K562 (cell line): ENCODE measurements around the gene PGGHG. TPM values are rescaled to one million over a fixed set of nuclear protein-coding genes. Genes with fewer than 3 reads are reported as not detected.

Experiments used
- ATAC-seq: fragments of 200-7000 bp; cut with Tn5 transposase; 3 replicates; pipeline ENCODE4 v1.9.1; 2020; ENCODE audit warnings: moderate library complexity
- BruUV-seq: library from RNA; stranded (reverse); fragments of 400-500 nt; replicated peaks from 2 replicates; lab custom pipeline; 2021; lab: Mats Ljungman, UMichigan
- CTCF ChIA-PET: fragments of 300-600 bp; formaldehyde crosslinking; extraction: SDS; loops from one replicate; lab custom pipeline; 2021; ENCODE audit warnings: low intra/inter-chr PET ratio; lab: Yijun Ruan, JAX
- POLR2A ChIA-PET: fragments of 300-600, 350-650 bp; sonication (Branson Sonifier 250); formaldehyde crosslinking; extraction: SDS; loops from one replicate; lab custom pipeline; 2021; ENCODE audit warnings: antibody characterized with exemption, inconsistent platforms; lab: Yijun Ruan, JAX
- DNase-seq, 4 experiments: peaks; one replicate each; pipeline versions ENCODE4 v3.0.0 to v3.0.0-alpha.2; 2011 to 2018; ENCODE audit warnings: low spot score in 3 of 4, mixed read lengths in 3 of 4; ENCODE audit errors: extremely low read depth in 1 of 4
- FAIRE-seq: peaks from 2 replicates; lab custom pipeline; 2011; peaks lifted over from hg19 to GRCh38; lab: Jason Lieb, UNC
- H2AFZ ChIP-seq: 2 replicates; pipeline ENCODE4 v1.6.0; 2011; ENCODE audit warnings: low read depth, low read length, control low read depth, inconsistent platforms
- H3K27ac ChIP-seq: fragments of 200-600 bp; 3 replicates; pipeline ENCODE4 v1.8.0; 2011; ENCODE audit warnings: low read depth, mild to moderate bottlenecking, control low read depth, inconsistent platforms, low read length, moderate library complexity, mixed read lengths; ENCODE audit errors: extremely low read depth
- H3K27me3 ChIP-seq, 2 experiments: fragments of 300-600 bp in 1 of 2; 2 replicates in 1 of 2; 3 replicates in 1 of 2; pipeline versions ENCODE4 v1.6.0 to v1.8.0; 2011; ENCODE audit warnings: inconsistent platforms in 2 of 2, low read length in 2 of 2, mild to moderate bottlenecking in 1 of 2, mixed read lengths in 1 of 2, moderate library complexity in 1 of 2; ENCODE audit not compliant: control insufficient read depth in 2 of 2, insufficient read depth in 2 of 2
- H3K36me3 ChIP-seq: fragments of 300-600 bp; 3 replicates; pipeline ENCODE4 v1.8.0; 2011; ENCODE audit warnings: mild to moderate bottlenecking, low read length, inconsistent platforms; ENCODE audit not compliant: control insufficient read depth, insufficient read depth
- H3K4me1 ChIP-seq, 2 experiments: fragments of 200-600 bp in 1 of 2; replicated peaks in 1 of 2; 2 replicates in 1 of 2; 3 replicates in 1 of 2; pipeline versions ENCODE4 v1.5.1 to v1.8.0; 2011; ENCODE audit warnings: inconsistent platforms in 2 of 2, low read length in 2 of 2, mild to moderate bottlenecking in 1 of 2, mixed read lengths in 1 of 2, moderate library complexity in 1 of 2; ENCODE audit not compliant: control insufficient read depth in 2 of 2, insufficient read depth in 2 of 2
- H3K4me2 ChIP-seq: 2 replicates; pipeline ENCODE4 v1.6.1; 2011; ENCODE audit warnings: low read length, control low read depth, inconsistent platforms, mixed read lengths; ENCODE audit not compliant: insufficient read depth
- H3K4me3 ChIP-seq: fragments of 200-600 bp; sonication (generic), shearing (Covaris generic); 2 replicates; pipeline ENCODE4 v1.5.1; 2016; ENCODE audit warnings: control low read depth, inconsistent platforms
- H3K79me2 ChIP-seq: fragments of 200-600 bp; 3 replicates; pipeline ENCODE4 v1.8.0; 2011; ENCODE audit warnings: low read length, inconsistent platforms; ENCODE audit not compliant: control insufficient read depth, insufficient read depth
- H3K9ac ChIP-seq, 2 experiments: 2 replicates each; pipeline versions ENCODE4 v1.6.0 to v1.6.1; 2011; ENCODE audit warnings: low read depth in 2 of 2, low read length in 2 of 2, control low read depth in 1 of 2, inconsistent platforms in 1 of 2, mild to moderate bottlenecking in 1 of 2, mixed read lengths in 1 of 2; ENCODE audit not compliant: insufficient read depth in 1 of 2
- H3K9me1 ChIP-seq: one replicate; pipeline ENCODE4 v1.6.0; 2011; ENCODE audit warnings: inconsistent platforms, mild to moderate bottlenecking, low read length, moderate library complexity; ENCODE audit not compliant: control insufficient read depth, insufficient read depth
- H3K9me3 ChIP-seq: replicated peaks from 2 replicates; pipeline ENCODE4 v1.5.1; 2011; ENCODE audit warnings: low read depth, low read length, inconsistent platforms; ENCODE audit not compliant: control insufficient read depth, insufficient read depth
- H4K20me1 ChIP-seq: replicated peaks from 2 replicates; pipeline ENCODE4 v1.6.1; 2011; ENCODE audit warnings: low read length, inconsistent platforms, mixed read lengths; ENCODE audit not compliant: control insufficient read depth, insufficient read depth
- ARID3A ChIP-seq: IDR thresholded peaks from 2 replicates; pipeline ENCODE4 v1.6.1; 2012; ENCODE audit warnings: low read depth, low read length, improper control_type of control experiment, borderline replicate concordance
- CEBPZ ChIP-seq: fragments of 150-350 bp; IDR thresholded peaks from 2 replicates; pipeline ENCODE4 v1.6.1; 2014; ENCODE audit warnings: low read depth, mild to moderate bottlenecking, low read length, borderline replicate concordance
- CHD2 ChIP-seq: IDR thresholded peaks from 2 replicates; pipeline ENCODE4 v1.6.1; 2011; ENCODE audit warnings: low read depth, low read length
- CTBP1 ChIP-seq: fragments of 450-650 bp; IDR thresholded peaks from 2 replicates; pipeline ENCODE4 v1.6.1; 2016; ENCODE audit warnings: borderline replicate concordance
- DPF2 ChIP-seq: fragments of 450-650 bp; IDR thresholded peaks from 2 replicates; pipeline ENCODE4 v1.6.1; 2016
- ETS2 ChIP-seq: IDR thresholded peaks from 2 replicates; pipeline ENCODE4 v1.6.1; 2016; ENCODE audit warnings: borderline replicate concordance, missing genetic modification characterization, mild to moderate bottlenecking, moderate library complexity, missing compliant biosample characterization; ENCODE audit not compliant: poor library complexity, severe bottlenecking
- FOSL1 ChIP-seq: fragments of 200-800 bp; sonication (Bioruptor generic); conservative IDR thresholded peaks from 2 replicates; pipeline ENCODE4 v1.6.1; 2016; ENCODE audit warnings: missing genetic modification characterization, missing compliant biosample characterization
- FOXA1 ChIP-seq: fragments of 450-650 bp; IDR thresholded peaks from 2 replicates; pipeline ENCODE4 v1.6.1; 2016; ENCODE audit warnings: mild to moderate bottlenecking, borderline replicate concordance
- HDAC8 ChIP-seq: fragments of 450-650 bp; IDR thresholded peaks from 2 replicates; pipeline ENCODE4 v1.6.1; 2016; ENCODE audit warnings: mild to moderate bottlenecking, missing genetic modification characterization, moderate library complexity, missing compliant biosample characterization
- HIVEP1 ChIP-seq: fragments of 250-450 bp; sonication (Bioruptor Pico); IDR thresholded peaks from 2 replicates; pipeline ENCODE4 v1.4.0; 2020; ENCODE audit warnings: mild to moderate bottlenecking
- HMG20A ChIP-seq: fragments of 450-650 bp; formaldehyde crosslinking; conservative IDR thresholded peaks from 2 replicates; pipeline ENCODE4 v1.4.0; 2020; ENCODE audit warnings: mild to moderate bottlenecking, mixed read lengths
- JUN ChIP-seq, 2 experiments: sonication (generic) in 1 of 2; formaldehyde crosslinking in 1 of 2; IDR thresholded peaks; 2 replicates each; pipeline versions ENCODE4 v1.6.1 to v1.8.0; 2012 to 2022; ENCODE audit warnings: borderline replicate concordance in 2 of 2, mild to moderate bottlenecking in 2 of 2, improper control_type of control experiment in 1 of 2, low read depth in 1 of 2, low read length in 1 of 2, missing genetic modification reagents in 1 of 2
- LARP7 ChIP-seq: fragments of 450-650 bp; IDR thresholded peaks from 2 replicates; pipeline ENCODE4 v1.6.1; 2016
- TRIM25 ChIP-seq: fragments of 450-650 bp; IDR thresholded peaks from 2 replicates; pipeline ENCODE4 v1.7.0; 2016; ENCODE audit warnings: borderline replicate concordance
- WGBS: fragments of 100-300 bp; shearing (Covaris generic); methylation state at CpG from one replicate; pipeline ENCODE4 v1.1.6; 2016; ENCODE audit warnings: low coverage, mixed read lengths; ENCODE audit not compliant: insufficient coverage; ENCODE audit errors: missing lambda C conversion rate; 5-methylcytosine and 5-hydroxymethylcytosine counted together
- in situ Hi-C: fragments of 300-500 bp; cut with MboI; formaldehyde crosslinking; loops from 4 replicates; pipeline ENCODE4 v1.15.0; 2018; ENCODE audit warnings: inconsistent platforms, mixed read lengths
- intact Hi-C: fragments of 100-400 bp; cut with micrococcal nuclease; formaldehyde crosslinking; loops from 2 replicates; pipeline ENCODE4 v1.14.2; 2022
- polyA plus RNA-seq, 8 experiments: library from polyadenylated mRNA; depleted of rRNA in 4 of 8; stranded (reverse) in 5 of 8; unstranded in 3 of 8; fragments of >200 nt; fragmentation: Nextera tagmentation in 2 of 8; fragmentation: Illumina TruSeq in 1 of 8; extraction: Ambion mirVana in 2 of 8; extraction: Trizol in 1 of 8; gene quantifications; 2 replicates each; pipeline versions ENCODE4 v1.2.1 to v1.2.3, GENCODE V29; 2011 to 2014; ENCODE audit warnings: inconsistent platforms in 1 of 8, missing spikeins in 1 of 8
- total RNA-seq, 7 experiments: library from RNA; depleted of rRNA in 6 of 7; stranded (reverse); fragments of >200 nt in 6 of 7; fragmentation: Illumina TruSeq in 2 of 7; extraction: Trizol in 2 of 7; gene quantifications; 2 replicates each; pipeline versions ENCODE4 v1.2.1 to v1.2.3, GENCODE V29; 2011 to 2021; ENCODE audit warnings: low replicate concordance in 1 of 7

Gene PGGHG
- total and polyA plus RNA-seq, 9 of the 15 experiments (the other 6 are each of a cell fraction or from before 2014, with no cell fraction given), result 0.38 to 85.1 (median 18.1) TPM

GRCh38 chr11:335779-336658 is 47.1 kb downstream of the PGGHG start:
- in situ Hi-C loops, result no loop called here
- ChIA-PET CTCF (no interaction called here), POLR2A (interaction anchor here (1.4 kb wide), 1 partner anchor 9 kb away, joined by 11 read pairs; no protein-coding TSS in a partner anchor)
- peak overlapping the region; percentile 57 to 80; a peak in 3 of 4 replicates for H3K9ac ChIP-seq
- H3K27me3 ChIP-seq, result no peaks in the 10 kb centered on the region
- H3K4me3 ChIP-seq, result no peak overlapping the region
- BruUV-seq, result no TSS peak
- H3K79me2 ChIP-seq, result no peaks in the 10 kb centered on the region
- H4K20me1 ChIP-seq, result no peaks in the 10 kb centered on the region
- FAIRE-seq (peak; percentile 81), ATAC-seq (peak; percentile 59), DNase-seq (peak in 3 of 4 experiments; percentile 25 to 63 (median 25))
- 24% methylated on average over 14 of the region's 15 CpGs for WGBS
- H3K9me3 ChIP-seq, result peaks cover 7% of the 10 kb centered on the region; the same call in 1 of the 2 replicates
- H3K27ac ChIP-seq, result peak overlapping the region; percentile 75
- H2AFZ ChIP-seq, result peak overlapping the region; percentile 98
- no peaks in the 10 kb centered on the region for H3K36me3 ChIP-seq
- peak overlapping the region; percentile 56 for H3K4me2 ChIP-seq
- H3K9me1 ChIP-seq, result no peaks in the 10 kb centered on the region
- peaks cover 30% of the 10 kb centered on the region in 2 experiments for H3K4me1 ChIP-seq
- intact Hi-C loops, result no loop called here
- TF ChIP-seq FOXA1 (no peak), ARID3A (no peak), HMG20A (CRISPR knock-in tag) (no peak), JUN (IDR thresholded peaks at IDR 0.05; ENCODE audit: borderline replicate concordance, low read depth, low read length) (no peak), JUN (CRISPR knock-in tag; IDR thresholded peaks at IDR 0.05; ENCODE audit: borderline replicate concordance) (no peak), HDAC8 (no peak), DPF2 (peak; percentile 48), CHD2 (no peak), CEBPZ (no peak), CTBP1 (no peak), FOSL1 (tag) (no peak), ETS2 (tag) (no peak), LARP7 (no peak), TRIM25 (no peak), HIVEP1 (CRISPR knock-in tag) (no peak)
